HepG2 (cell line): Measurements from ENCODE around the gene IQUB. TPM values are rescaled to one million over a fixed set of nuclear protein-coding genes. Genes with fewer than 3 reads are reported as not detected.
A peak's percentile ranks its signal among the peaks of the same experiment; 100 is the strongest.

Experiments used
- ATAC-seq: fragments of 200-7000 bp; cut with Tn5 transposase; 3 replicates; pipeline ENCODE4 v1.9.1; 2020; ENCODE audit warnings: mild to moderate bottlenecking, moderate library complexity
- BruUV-seq: library from RNA; stranded (reverse); fragments of 400-500 nt; replicated peaks from 2 replicates; lab custom pipeline; 2021; lab: Mats Ljungman, UMichigan
- CTCF ChIA-PET: fragments of 300-600 bp; formaldehyde crosslinking; extraction: SDS; loops from one replicate; lab custom pipeline; 2021; ENCODE audit warnings: low total read pairs, inconsistent platforms, low intra/inter-chr PET ratio; lab: Yijun Ruan, JAX
- POLR2A ChIA-PET: fragments of 350-600 bp; sonication (Branson Sonifier 250); formaldehyde crosslinking; loops from one replicate; lab custom pipeline; 2020; ENCODE audit warnings: antibody characterized with exemption, inconsistent platforms; lab: Yijun Ruan, JAX
- DNase-seq: peaks from one replicate; pipeline ENCODE4 v3.0.0-alpha.2; 2015; ENCODE audit warnings: low spot score
- FAIRE-seq: peaks from 3 replicates; lab custom pipeline; 2011; peaks lifted over from hg19 to GRCh38; lab: Jason Lieb, UNC
- H2AFZ ChIP-seq: one replicate; pipeline ENCODE4 v1.6.1; 2011; ENCODE audit warnings: low read length, inconsistent platforms
- H3K27ac ChIP-seq: fragments of 300-600 bp; 3 replicates; pipeline ENCODE4 v1.8.0; 2011; ENCODE audit warnings: mixed run types, mild to moderate bottlenecking, mixed read lengths, low read length, inconsistent platforms; ENCODE audit not compliant: insufficient read depth; ENCODE audit errors: extremely low read length
- H3K27me3 ChIP-seq, 2 experiments: fragments of 200-600 bp in 1 of 2; 2 replicates in 1 of 2; 3 replicates in 1 of 2; pipeline versions ENCODE4 v1.6.0 to v1.8.0; 2011; ENCODE audit warnings: low read length in 2 of 2, mild to moderate bottlenecking in 2 of 2, moderate library complexity in 2 of 2, inconsistent platforms in 1 of 2; ENCODE audit not compliant: insufficient read depth in 2 of 2, control insufficient read depth in 1 of 2
- H3K36me3 ChIP-seq, 2 experiments: fragments of 200-600 bp in 1 of 2; replicated peaks in 1 of 2; 2 replicates in 1 of 2; 3 replicates in 1 of 2; pipeline versions ENCODE4 v1.5.1 to v1.8.0; 2011; ENCODE audit warnings: low read length in 2 of 2, inconsistent platforms in 1 of 2; ENCODE audit not compliant: insufficient read depth in 2 of 2, control insufficient read depth in 1 of 2
- H3K4me1 ChIP-seq: 2 replicates; pipeline ENCODE4 v1.5.1; 2012; ENCODE audit warnings: low read length, inconsistent platforms; ENCODE audit not compliant: insufficient read depth
- H3K4me2 ChIP-seq: 2 replicates; pipeline ENCODE4 v1.6.0; 2011; ENCODE audit warnings: low read depth, low read length, inconsistent platforms
- H3K4me3 ChIP-seq, 3 experiments: fragments of 200-600 bp in 1 of 3; sonication (generic), shearing (Covaris generic) in 1 of 3; replicated peaks in 1 of 3; 2 replicates each; pipeline ENCODE4 v1.5.1; 2011 to 2016; ENCODE audit warnings: low read length in 3 of 3, inconsistent platforms in 2 of 3, low read depth in 2 of 3, mild to moderate bottlenecking in 2 of 3, control low read depth in 1 of 3, mixed read lengths in 1 of 3; ENCODE audit not compliant: insufficient read depth in 1 of 3
- H3K79me2 ChIP-seq: one replicate; pipeline ENCODE4 v1.6.1; 2011; ENCODE audit warnings: low read length, inconsistent platforms; ENCODE audit not compliant: insufficient read depth
- H3K9ac ChIP-seq: 2 replicates; pipeline ENCODE4 v1.6.0; 2011; ENCODE audit warnings: mild to moderate bottlenecking, low read depth, low read length, inconsistent platforms; ENCODE audit not compliant: insufficient read depth
- H3K9me3 ChIP-seq: 2 replicates; pipeline ENCODE4 v1.5.1; 2012; ENCODE audit warnings: mild to moderate bottlenecking, low read length
- H4K20me1 ChIP-seq: 2 replicates; pipeline ENCODE4 v1.6.0; 2011; ENCODE audit warnings: inconsistent platforms, mild to moderate bottlenecking, low read length, moderate library complexity; ENCODE audit not compliant: insufficient read depth
- ARNT ChIP-seq: fragments of 450-650 bp; IDR thresholded peaks from 2 replicates; pipeline ENCODE4 v1.6.1; 2017
- FOXO1 ChIP-seq: sonication (generic); formaldehyde crosslinking; IDR thresholded peaks from 2 replicates; pipeline ENCODE4 v1.4.0; 2020; ENCODE audit warnings: missing genetic modification reagents
- GFI1 ChIP-seq: sonication (generic); formaldehyde crosslinking; IDR thresholded peaks from 2 replicates; pipeline ENCODE4 v1.5.0; 2020; ENCODE audit warnings: missing genetic modification reagents, mild to moderate bottlenecking, borderline replicate concordance
- MBD4 ChIP-seq: IDR thresholded peaks from 2 replicates; pipeline ENCODE4 v1.6.1; 2012; ENCODE audit warnings: low read length, inconsistent platforms, borderline replicate concordance
- RBM22 ChIP-seq: fragments of 200-400 bp; formaldehyde crosslinking; optimal IDR thresholded peaks from 2 replicates; pipeline ENCODE3; 2017; ENCODE audit warnings: mild to moderate bottlenecking, low read length, moderate library complexity
- ZNF101 ChIP-seq: sonication (generic); formaldehyde crosslinking; IDR thresholded peaks from 2 replicates; pipeline ENCODE4 v1.4.0; 2020; ENCODE audit warnings: mild to moderate bottlenecking, low read depth, missing genetic modification reagents, borderline replicate concordance
- ZNF614 ChIP-seq: IDR thresholded peaks from 2 replicates; pipeline ENCODE4 v1.6.1; 2018; ENCODE audit warnings: missing biosample characterization, missing genetic modification reagents, inconsistent platforms, borderline replicate concordance
- ZNF841 ChIP-seq: sonication (generic); formaldehyde crosslinking; IDR thresholded peaks from 2 replicates; pipeline ENCODE4 v1.8.1; 2023; ENCODE audit warnings: missing genetic modification reagents, borderline replicate concordance
- WGBS: methylation state at CpG from one replicate; pipeline ENCODE4 v1.1.6; 2017; ENCODE audit warnings: low lambda C conversion rate; 5-methylcytosine and 5-hydroxymethylcytosine counted together
- in situ Hi-C: cut with HindIII; loops from 2 replicates; pipeline ENCODE4 v1.10.0; 2017; ENCODE audit warnings: low pct_unique_long_range_greater_than_20kb; ENCODE audit not compliant: extremely low pct_ligation_motif_present
- intact Hi-C: fragments of 100-400 bp; cut with micrococcal nuclease; formaldehyde crosslinking; loops from one replicate; pipeline ENCODE4 v1.10.0; 2022; ENCODE audit not compliant: unreplicated experiment
- polyA plus RNA-seq, 8 experiments: library from polyadenylated mRNA; depleted of rRNA in 3 of 8; stranded (reverse) in 7 of 8; unstranded in 1 of 8; fragments of >200 nt; fragmentation: Illumina TruSeq in 4 of 8; extraction: Trizol in 4 of 8; gene quantifications; 2 replicates each; pipeline versions ENCODE4 v1.2.1 to v1.2.3, GENCODE V29; 2011 to 2016; ENCODE audit warnings: low read depth in 4 of 8, missing spikeins in 1 of 8, mixed read lengths in 1 of 8; ENCODE audit not compliant: insufficient read depth in 1 of 8
- total RNA-seq, 5 experiments: library from RNA; depleted of rRNA; stranded (reverse); fragments of >200 nt; fragmentation: Illumina TruSeq; extraction: Trizol; gene quantifications; 2 replicates each; pipeline ENCODE4 v1.2.3, GENCODE V29; 2016; ENCODE audit warnings: low read depth in 1 of 5
- TF ChIP-seq, protein P1 (sequence below): sonication (generic); formaldehyde crosslinking; IDR thresholded peaks from 2 replicates; pipeline ENCODE4 v1.9.0; 2021; ENCODE audit warnings: missing genetic modification reagents, borderline replicate concordance
- TF ChIP-seq, protein P2 (sequence below): sonication (generic); formaldehyde crosslinking; IDR thresholded peaks from 2 replicates; pipeline ENCODE4 v1.9.0; 2022; ENCODE audit warnings: missing genetic modification reagents, mild to moderate bottlenecking, borderline replicate concordance
- TF ChIP-seq, protein P3 (sequence below): sonication (generic); formaldehyde crosslinking; IDR thresholded peaks from 2 replicates; pipeline ENCODE4 v1.8.0; 2022; ENCODE audit warnings: missing genetic modification reagents, mild to moderate bottlenecking, inconsistent platforms, borderline replicate concordance
- TF ChIP-seq, protein P4 (sequence below): IDR thresholded peaks from 2 replicates; pipeline ENCODE4 v1.6.1; 2016

IQUB gene
- total and polyA plus RNA-seq, 2 of the 13 experiments (the other 11 are each of a cell fraction or from before 2014, with no cell fraction given) = 0.07 TPM; not detected in 1

DNA sequence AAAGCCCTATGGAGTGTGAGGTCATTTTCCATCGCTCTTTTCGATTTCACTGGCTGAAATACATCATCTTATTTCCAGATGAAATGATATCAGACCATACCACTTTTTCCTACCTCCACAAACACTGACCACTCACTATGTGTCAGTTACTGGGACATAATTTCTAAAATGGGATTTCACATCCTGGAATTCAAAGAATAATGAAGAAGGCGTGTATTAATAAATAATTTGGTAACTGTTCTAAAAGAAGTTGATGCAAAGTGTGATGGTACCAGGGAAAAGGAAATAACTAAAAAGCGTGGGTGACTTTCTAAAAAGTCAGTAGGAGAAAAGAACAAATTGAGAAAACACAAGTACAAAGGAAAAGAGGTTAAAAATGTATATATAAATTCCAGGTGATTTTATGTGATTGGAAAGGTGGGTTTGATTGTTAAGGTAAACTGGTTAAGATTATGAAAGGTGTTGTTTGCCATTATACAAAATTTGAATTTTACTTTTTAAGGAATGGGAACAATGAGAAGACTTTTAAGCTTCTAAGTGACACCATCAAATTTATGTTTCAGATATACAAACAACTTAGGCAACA is 24.0 kb upstream of the IQUB start (continued):
- TF ChIP-seq, protein P1, sequence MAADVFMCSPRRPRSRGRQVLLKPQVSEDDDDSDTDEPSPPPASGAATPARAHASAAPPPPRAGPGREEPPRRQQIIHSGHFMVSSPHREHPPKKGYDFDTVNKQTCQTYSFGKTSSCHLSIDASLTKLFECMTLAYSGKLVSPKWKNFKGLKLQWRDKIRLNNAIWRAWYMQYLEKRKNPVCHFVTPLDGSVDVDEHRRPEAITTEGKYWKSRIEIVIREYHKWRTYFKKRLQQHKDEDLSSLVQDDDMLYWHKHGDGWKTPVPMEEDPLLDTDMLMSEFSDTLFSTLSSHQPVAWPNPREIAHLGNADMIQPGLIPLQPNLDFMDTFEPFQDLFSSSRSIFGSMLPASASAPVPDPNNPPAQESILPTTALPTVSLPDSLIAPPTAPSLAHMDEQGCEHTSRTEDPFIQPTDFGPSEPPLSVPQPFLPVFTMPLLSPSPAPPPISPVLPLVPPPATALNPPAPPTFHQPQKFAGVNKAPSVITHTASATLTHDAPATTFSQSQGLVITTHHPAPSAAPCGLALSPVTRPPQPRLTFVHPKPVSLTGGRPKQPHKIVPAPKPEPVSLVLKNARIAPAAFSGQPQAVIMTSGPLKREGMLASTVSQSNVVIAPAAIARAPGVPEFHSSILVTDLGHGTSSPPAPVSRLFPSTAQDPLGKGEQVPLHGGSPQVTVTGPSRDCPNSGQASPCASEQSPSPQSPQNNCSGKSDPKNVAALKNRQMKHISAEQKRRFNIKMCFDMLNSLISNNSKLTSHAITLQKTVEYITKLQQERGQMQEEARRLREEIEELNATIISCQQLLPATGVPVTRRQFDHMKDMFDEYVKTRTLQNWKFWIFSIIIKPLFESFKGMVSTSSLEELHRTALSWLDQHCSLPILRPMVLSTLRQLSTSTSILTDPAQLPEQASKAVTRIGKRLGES (CRISPR knock-in tag) = no peak

DNA sequence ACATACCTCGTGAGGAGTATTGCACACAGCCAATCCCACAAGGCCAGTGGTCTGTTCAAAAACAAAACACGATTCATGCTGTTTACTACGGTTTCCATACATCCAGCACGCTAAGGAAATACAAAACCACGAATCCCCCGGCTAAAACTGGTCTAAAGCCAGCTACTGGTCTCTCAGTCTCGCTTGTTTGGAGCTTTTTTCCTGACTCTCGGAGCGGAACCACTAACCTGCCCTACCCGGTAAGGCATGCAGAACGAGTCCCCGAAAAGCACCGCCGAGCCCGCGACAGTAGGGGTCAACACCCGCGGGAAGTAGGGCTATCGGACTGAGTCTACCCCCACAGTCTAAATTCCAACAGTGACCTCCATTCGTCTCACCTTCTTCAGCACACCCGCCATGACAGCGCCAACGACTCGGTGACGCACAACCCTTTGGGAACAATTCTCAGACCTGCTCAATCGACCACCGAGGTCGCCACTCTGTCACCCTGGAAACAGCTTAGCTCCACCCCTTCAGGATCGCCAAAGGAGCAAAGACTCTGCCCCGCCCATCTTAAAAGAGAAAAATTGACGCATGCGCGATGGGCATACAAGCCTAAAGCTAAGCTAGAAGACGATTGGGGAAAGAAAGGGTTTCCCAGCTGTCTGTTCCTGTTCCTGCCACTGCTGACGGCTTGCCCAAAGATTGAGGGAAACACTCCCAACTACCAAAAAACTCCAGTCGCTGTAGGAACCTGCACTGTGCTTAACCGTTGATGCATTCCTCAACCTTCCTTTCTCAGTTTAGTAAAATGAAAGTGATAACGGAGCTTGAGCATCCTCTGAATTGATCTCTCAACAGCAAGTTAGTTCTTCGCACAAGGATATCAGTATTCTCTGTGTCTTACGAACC is 23.2 kb upstream of the IQUB start, which contains the start of gene NDUFA5:
TSS of gene NDUFA5 (minus strand) at position 421 of the 891 bp plus-strand sequence. CDS start at position 398, 23 bp downstream.
- no peaks in the 10 kb centered on the region for H4K20me1 ChIP-seq
- ChIA-PET POLR2A (interaction anchor here (0.8 to 1.6 kb wide), 5 partner anchors 8 to 191 kb away, joined by 3 to 11 read pairs (median 4); partner anchors contain the start of genes IQUB and WASL), CTCF (no interaction called here)
- peaks cover 0 to 6% of the 10 kb centered on the region in 2 experiments; a peak in 1 of 5 replicates for H3K27me3 ChIP-seq
- no peaks in the 10 kb centered on the region for H3K9me3 ChIP-seq
- DNase-seq = peak; percentile 98
- WGBS = 2% methylated on average over 21 of the region's 40 CpGs
- peak within 1 kb of the TSS; percentile 94 to 100 (median 98) for H3K4me3 ChIP-seq
- peak within 1 kb of the TSS; percentile 89 for H3K27ac ChIP-seq
- BruUV-seq = no TSS peak
- peaks cover 1 to 5% of the 10 kb centered on the region in 2 experiments; a peak in 2 of 5 replicates for H3K36me3 ChIP-seq
- ATAC-seq = peak; percentile 98
- peak within 1 kb of the TSS; percentile 86 for H3K4me2 ChIP-seq
- H3K9ac ChIP-seq = peak within 1 kb of the TSS; percentile 99
- peaks cover 22% of the 10 kb centered on the region for H3K79me2 ChIP-seq
- peak; percentile 91 for FAIRE-seq
- intact Hi-C loops = loop anchor here (1.0 to 10.0 kb wide), 2 partner anchors 23 to 187 kb away; partner anchors contain the start of genes IQUB and WASL
- peak within 1 kb of the TSS; percentile 98 for H2AFZ ChIP-seq
- H3K4me1 ChIP-seq = peaks cover 23% of the 10 kb centered on the region
- in situ Hi-C loops = no loop called here
- TF ChIP-seq FOXO1 (CRISPR knock-in tag) (no peak), ZNF841 (CRISPR knock-in tag) (no peak), ZNF101 (CRISPR knock-in tag) (no peak), ARNT (no peak), MBD4 (no peak), ZNF614 (CRISPR knock-in tag) (no peak; the same call in 1 of the 2 replicates), GFI1 (no peak), RBM22 (peak; percentile 87)
- TF ChIP-seq, protein P2, sequence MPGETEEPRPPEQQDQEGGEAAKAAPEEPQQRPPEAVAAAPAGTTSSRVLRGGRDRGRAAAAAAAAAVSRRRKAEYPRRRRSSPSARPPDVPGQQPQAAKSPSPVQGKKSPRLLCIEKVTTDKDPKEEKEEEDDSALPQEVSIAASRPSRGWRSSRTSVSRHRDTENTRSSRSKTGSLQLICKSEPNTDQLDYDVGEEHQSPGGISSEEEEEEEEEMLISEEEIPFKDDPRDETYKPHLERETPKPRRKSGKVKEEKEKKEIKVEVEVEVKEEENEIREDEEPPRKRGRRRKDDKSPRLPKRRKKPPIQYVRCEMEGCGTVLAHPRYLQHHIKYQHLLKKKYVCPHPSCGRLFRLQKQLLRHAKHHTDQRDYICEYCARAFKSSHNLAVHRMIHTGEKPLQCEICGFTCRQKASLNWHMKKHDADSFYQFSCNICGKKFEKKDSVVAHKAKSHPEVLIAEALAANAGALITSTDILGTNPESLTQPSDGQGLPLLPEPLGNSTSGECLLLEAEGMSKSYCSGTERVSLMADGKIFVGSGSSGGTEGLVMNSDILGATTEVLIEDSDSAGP (CRISPR knock-in tag) = peak; percentile 53; the same call in 1 of the 2 replicates
- TF ChIP-seq, protein P3, sequence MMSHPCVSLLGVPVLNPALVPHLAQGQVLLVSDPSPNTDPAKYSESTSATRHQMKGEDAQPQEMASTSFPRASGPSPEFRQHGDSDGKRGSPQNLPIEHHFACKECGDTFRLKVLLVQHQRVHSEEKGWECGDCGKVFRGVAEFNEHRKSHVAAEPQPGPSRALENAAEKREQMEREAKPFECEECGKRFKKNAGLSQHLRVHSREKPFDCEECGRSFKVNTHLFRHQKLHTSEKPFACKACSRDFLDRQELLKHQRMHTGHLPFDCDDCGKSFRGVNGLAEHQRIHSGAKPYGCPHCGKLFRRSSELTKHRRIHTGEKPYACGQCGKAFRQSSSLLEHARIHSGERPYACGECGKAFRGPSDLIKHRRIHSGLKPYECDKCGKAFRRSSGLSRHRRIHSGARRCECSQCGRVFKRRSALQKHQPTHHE (CRISPR knock-in tag) = peak; percentile 84; the same call in 1 of the 2 replicates
- TF ChIP-seq, protein P4, sequence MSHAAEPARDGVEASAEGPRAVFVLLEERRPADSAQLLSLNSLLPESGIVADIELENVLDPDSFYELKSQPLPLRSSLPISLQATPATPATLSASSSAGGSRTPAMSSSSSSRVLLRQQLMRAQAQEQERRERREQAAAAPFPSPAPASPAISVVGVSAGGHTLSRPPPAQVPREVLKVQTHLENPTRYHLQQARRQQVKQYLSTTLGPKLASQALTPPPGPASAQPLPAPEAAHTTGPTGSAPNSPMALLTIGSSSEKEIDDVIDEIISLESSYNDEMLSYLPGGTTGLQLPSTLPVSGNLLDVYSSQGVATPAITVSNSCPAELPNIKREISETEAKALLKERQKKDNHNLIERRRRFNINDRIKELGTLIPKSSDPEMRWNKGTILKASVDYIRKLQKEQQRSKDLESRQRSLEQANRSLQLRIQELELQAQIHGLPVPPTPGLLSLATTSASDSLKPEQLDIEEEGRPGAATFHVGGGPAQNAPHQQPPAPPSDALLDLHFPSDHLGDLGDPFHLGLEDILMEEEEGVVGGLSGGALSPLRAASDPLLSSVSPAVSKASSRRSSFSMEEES (CRISPR knock-in tag) = 0 out of 2 replicates have a peak, but pooled peaks have one; percentile 12
